Measurements from ENCODE around the gene GNPDA1. TPM values are rescaled to one million over a fixed set of nuclear protein-coding genes. Genes with fewer than 3 reads are reported as not detected.

GNPDA1 gene
- total and polyA plus RNA-seq, 5 experiments from 2014 or later = 27.3 to 51.0 (median 40.9) TPM

DNA sequence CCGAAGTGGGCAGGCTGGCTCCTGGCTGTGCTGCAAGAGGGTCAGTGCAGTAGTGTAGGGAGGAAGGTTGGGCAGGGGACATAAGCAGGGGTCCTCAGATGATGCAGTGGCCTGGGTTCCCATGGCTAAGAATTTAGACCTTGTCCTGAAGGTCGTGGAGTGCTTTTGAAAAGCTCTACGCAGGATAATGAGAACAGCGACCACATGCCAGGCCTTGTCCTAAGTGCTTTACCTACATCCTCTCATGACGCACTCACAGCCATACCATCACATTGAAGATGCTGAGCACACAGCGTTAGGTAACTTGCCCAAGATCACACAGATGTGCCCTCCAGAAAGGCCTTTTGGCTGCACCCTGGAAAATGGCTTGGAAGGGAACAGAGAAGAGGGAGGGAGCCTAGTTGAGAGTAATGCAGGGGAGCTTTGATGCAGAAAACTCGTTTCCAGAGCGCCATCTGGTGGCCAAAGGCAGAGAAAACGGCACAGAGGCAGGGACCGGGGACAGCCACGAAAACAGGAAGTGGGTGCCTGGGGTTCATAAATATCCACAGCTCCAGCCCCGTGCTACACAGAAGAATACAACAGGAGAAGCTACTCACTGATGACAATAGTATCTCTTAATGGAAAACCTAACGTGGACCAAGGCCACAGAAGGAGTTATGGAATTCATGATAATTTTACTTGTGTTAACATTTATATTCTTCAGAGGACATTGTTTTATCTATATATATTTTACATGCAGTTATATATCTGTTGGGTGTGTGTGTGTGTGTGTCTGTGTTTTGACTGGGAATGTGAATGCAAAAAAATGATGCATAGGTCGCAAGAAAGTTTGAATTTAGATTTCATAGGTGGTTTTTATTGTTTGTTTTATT, 52.1 kb downstream of the GNPDA1 start:
- POLR2A ChIA-PET = interaction anchor here (0.6 to 2.7 kb wide), 28 partner anchors 9 to 459 kb away, joined by 3 to 49 read pairs (median 4); partner anchors contain the start of genes DELE1, FCHSD1, HDAC3 and RELL2
- peak overlapping the region; percentile 70 to 96 (median 88) for H3K27ac Mint-ChIP-seq
- DNase-seq = peak; percentile 77 to 94 (median 89)
- H3K4me3 Mint-ChIP-seq = peak overlapping the region; percentile 39 to 72 (median 66)
- H3K4me1 Mint-ChIP-seq = peaks cover 25 to 53% (median 43%) of the 10 kb centered on the region in 4 donors
- no peaks in the 10 kb centered on the region for H3K9me3 Mint-ChIP-seq
- peaks cover 0 to 3% (median 0%) of the 10 kb centered on the region in 3 donors for H3K36me3 Mint-ChIP-seq
- peak; percentile 97 to 98 for ATAC-seq
- no peaks in the 10 kb centered on the region for H3K27me3 Mint-ChIP-seq

DNA sequence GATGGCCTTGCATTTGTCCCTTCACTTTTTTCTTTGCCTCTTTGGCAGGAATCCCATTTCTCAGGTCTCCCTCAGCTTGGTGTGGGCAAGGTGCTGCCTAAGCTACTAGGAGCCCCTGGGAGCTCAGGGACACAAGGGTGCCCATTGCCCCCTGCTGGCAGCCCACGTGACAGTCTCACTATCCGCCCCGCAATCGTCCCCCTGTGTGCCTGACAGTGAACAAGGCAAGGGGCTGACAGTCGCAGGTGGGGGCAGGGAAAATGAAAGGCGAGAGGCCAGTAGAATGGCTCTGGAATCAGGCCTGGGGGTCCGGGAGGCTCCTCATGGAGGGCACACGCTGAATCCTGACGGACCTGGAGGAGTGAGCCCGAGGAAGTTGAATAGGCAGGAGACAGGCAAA, 52.8 kb downstream of the GNPDA1 start:
- H3K27me3 Mint-ChIP-seq = no peaks in the 10 kb centered on the region
- POLR2A ChIA-PET = interaction anchor here (0.6 to 2.7 kb wide), 18 partner anchors 10 to 323 kb away, joined by 3 to 49 read pairs (median 4); partner anchors contain the start of genes DELE1, FCHSD1, HDAC3 and RELL2
- H3K36me3 Mint-ChIP-seq = peaks cover 0 to 3% (median 0%) of the 10 kb centered on the region in 3 donors
- H3K9me3 Mint-ChIP-seq = no peaks in the 10 kb centered on the region
- H3K4me3 Mint-ChIP-seq = peak overlapping the region in 4 of 10 donors; percentile 18 to 63 (median 45)
- peak overlapping the region in 9 of 10 donors; percentile 27 to 92 (median 65) for H3K27ac Mint-ChIP-seq
- DNase-seq (peak in 4 of 10 donors; percentile 14 to 28 (median 21)), ATAC-seq (peak in 1 of 2 donors; percentile 27)
- H3K4me1 Mint-ChIP-seq = peaks cover 25 to 53% (median 43%) of the 10 kb centered on the region in 4 donors

DNA sequence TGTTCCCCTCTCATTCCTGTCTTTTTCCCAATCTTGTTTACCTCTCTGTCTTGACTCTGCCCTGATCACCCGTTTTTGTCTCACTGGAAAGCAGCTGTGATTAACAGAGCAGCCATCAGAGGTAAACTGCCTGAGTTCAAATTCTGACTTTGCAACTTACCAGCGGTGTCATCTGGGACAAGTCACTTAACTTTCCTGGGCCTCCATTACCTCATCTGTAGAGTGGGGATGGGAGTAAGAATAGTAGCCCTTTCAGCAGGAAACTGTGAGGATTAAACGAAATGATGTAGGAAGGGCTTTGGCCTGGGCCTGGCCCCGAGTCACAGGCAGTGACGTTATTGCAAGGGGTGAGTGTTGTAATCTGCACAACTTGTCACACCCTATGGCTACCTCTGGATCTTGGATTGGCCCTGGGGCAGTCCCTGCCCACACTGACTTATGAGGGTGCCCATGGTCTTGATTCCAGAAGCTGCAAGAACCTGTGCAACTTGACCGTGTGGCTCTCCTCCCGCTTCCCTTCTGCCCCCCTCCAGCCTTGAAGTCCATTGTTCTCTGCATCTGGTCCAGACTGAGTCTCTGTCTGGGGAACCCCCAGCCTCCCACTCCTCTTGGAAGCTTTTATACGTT, 54.2 kb downstream of the GNPDA1 start:
- ATAC-seq (no peak), DNase-seq (no peak)
- Mint-ChIP-seq H3K9me3 (no peaks in the 10 kb centered on the region), H3K27me3 (no peaks in the 10 kb centered on the region), H3K4me3 (peak overlapping the region in 5 of 10 donors; percentile 16 to 31 (median 24)), H3K27ac (peak overlapping the region in 9 of 10 donors; percentile 1 to 75 (median 49)), H3K36me3 (peaks cover 0 to 3% (median 0%) of the 10 kb centered on the region in 3 donors), H3K4me1 (peaks cover 25 to 56% (median 43%) of the 10 kb centered on the region in 4 donors)
- POLR2A ChIA-PET = interaction anchor here (0.8 to 3.8 kb wide), 6 partner anchors 10 to 266 kb away, joined by 3 to 29 read pairs (median 8); partner anchors contain the start of genes DELE1 and RNF14

DNA sequence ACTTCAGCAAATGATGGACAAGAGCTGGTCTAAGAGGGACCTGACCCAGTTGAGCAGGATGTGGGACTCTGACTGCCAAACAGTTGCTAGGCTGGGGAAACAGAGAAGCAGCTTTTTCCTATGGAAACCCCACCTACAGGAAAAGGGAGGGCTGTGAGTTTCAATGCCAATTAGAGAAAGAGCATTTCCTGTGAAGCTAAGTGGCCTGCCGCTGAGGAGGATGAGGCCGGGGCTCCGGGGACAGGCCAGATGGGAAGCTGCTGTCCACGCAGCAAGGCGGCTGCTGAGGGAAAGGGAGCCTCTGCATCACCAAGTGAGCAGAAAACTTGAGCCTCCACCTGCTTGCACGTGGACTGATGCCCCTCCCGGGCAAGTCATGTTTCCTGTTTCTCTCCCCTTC, 54.7 kb downstream of the GNPDA1 start, which contains the start of gene PCDH12:
Gene PCDH12, minus strand, starts transcription at position 90 of the 400 bp plus-strand sequence. CDS start 351 bp downstream, outside the sequence.
- no peak for DNase-seq
- Mint-ChIP-seq H3K9me3 (no peaks in the 10 kb centered on the region), H3K4me3 (peak within 1 kb of the TSS in 7 of 10 donors; percentile 1 to 31 (median 23)), H3K27me3 (no peaks in the 10 kb centered on the region), H3K4me1 (peaks cover 25 to 56% (median 43%) of the 10 kb centered on the region in 4 donors), H3K36me3 (peaks cover 0 to 3% (median 0%) of the 10 kb centered on the region in 3 donors), H3K27ac (peak within 1 kb of the TSS in 9 of 10 donors; percentile 11 to 75 (median 52))
- ATAC-seq = no peak
- POLR2A ChIA-PET = interaction anchor here (0.8 to 3.8 kb wide), 6 partner anchors 10 to 366 kb away, joined by 3 to 12 read pairs (median 4); partner anchors contain the start of genes DELE1 and RNF14

DNA sequence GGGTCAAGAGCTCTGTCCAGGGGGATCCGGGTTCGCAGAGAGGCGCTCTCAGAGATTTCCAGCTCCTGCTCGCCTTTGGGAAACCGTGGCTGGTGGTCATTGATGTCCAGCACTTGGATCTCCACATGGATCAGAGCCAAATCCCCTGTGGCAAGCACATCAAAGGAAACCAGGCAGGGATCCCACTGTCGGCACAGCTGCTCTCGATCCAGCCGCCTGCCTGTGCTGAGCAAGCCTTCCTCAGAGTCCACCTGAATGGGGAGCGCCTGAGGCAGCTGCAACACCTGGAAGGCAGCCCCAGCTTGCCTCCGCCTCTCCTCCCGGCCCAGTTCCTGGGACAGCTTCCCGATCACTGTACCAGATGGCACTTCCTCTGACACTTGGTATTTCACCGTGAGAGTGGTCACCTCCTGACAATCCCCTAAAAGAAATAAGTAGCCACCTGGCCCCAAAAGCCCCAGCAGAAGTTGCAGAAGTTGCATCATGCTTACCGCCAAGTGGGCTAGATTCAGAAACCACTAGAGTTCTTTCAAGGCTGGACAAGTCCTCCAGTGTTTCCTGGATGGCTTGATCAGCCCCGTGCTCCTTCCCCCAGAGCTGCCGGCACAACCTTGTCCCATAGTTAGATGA, 55.3 kb downstream of the GNPDA1 start:
- POLR2A ChIA-PET = interaction anchor here (0.6 to 3.8 kb wide), 7 partner anchors 9 to 365 kb away, joined by 3 to 12 read pairs (median 3); partner anchors contain the start of genes DELE1 and RNF14
- DNase-seq (no peak), ATAC-seq (no peak)
- H3K36me3 Mint-ChIP-seq = peaks cover 0 to 3% (median 0%) of the 10 kb centered on the region in 3 donors
- no peaks in the 10 kb centered on the region for H3K27me3 Mint-ChIP-seq
- H3K9me3 Mint-ChIP-seq = no peaks in the 10 kb centered on the region
- no peak overlapping the region for H3K4me3 Mint-ChIP-seq
- H3K27ac Mint-ChIP-seq = peak overlapping the region in 3 of 10 donors; percentile 48 to 54 (median 52)
- H3K4me1 Mint-ChIP-seq = peaks cover 25 to 56% (median 43%) of the 10 kb centered on the region in 4 donors

DNA sequence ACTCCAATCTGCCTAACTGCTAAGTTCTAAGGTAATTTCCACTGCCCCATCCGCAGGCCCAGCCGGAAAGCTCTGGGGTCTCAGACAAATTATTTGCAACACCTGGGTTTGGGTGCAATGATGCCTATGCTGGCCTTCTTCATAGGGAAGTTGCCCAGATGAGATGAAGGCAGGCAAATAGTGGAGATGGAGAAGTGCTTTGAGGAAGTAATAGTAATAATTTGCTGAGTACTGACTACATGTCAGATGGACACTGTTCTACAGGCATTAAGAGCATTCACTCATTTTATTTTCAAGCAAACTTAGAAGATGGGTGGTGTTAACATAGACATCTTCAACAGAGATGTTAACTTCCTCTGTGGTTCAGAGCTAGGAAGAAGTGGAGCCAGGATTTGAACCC, 58.6 kb downstream of the GNPDA1 start:
- Mint-ChIP-seq H3K4me3 (no peak overlapping the region), H3K27me3 (no peaks in the 10 kb centered on the region), H3K27ac (no peak overlapping the region), H3K36me3 (peaks cover 0 to 3% (median 0%) of the 10 kb centered on the region in 3 donors), H3K9me3 (no peaks in the 10 kb centered on the region), H3K4me1 (peaks cover 17 to 37% (median 32%) of the 10 kb centered on the region in 4 donors)
- ATAC-seq (no peak), DNase-seq (no peak)
- POLR2A ChIA-PET = interaction anchor here (1.4 kb wide), 1 partner anchor 15 kb away, joined by 6 read pairs; the partner anchor contains the start of gene RNF14

DNA sequence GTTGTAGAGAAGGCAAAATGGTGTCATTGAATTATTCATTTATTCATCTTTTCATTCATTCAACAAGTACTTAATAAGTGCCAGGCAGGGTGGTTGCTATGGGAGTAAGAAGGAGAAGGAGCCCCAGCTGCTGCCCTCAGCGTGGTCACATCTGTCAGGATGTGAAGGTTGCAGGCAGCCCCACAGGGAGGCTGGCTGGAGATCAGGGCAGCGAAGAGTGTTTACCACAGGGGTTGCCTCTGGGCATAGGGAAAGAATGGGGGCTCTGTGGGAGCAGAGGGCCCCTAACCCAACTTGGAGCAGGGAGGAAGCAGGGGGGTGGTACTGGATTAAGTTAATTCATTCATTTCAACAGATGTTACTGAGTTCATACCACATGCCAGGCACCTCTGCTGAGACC, 60.8 kb downstream of the GNPDA1 start:
- ATAC-seq (no peak), DNase-seq (no peak)
- H3K4me1 Mint-ChIP-seq = peaks cover 8 to 18% (median 15%) of the 10 kb centered on the region in 4 donors
- H3K36me3 Mint-ChIP-seq = peaks cover 0 to 3% (median 0%) of the 10 kb centered on the region in 3 donors
- peak overlapping the region in 3 of 10 donors; percentile 3 to 64 (median 47) for H3K27ac Mint-ChIP-seq
- H3K9me3 Mint-ChIP-seq = no peaks in the 10 kb centered on the region
- no peaks in the 10 kb centered on the region for H3K27me3 Mint-ChIP-seq
- POLR2A ChIA-PET = no interaction called here
- H3K4me3 Mint-ChIP-seq = peak overlapping the region in 3 of 10 donors; percentile 49 to 71 (median 57)

DNA sequence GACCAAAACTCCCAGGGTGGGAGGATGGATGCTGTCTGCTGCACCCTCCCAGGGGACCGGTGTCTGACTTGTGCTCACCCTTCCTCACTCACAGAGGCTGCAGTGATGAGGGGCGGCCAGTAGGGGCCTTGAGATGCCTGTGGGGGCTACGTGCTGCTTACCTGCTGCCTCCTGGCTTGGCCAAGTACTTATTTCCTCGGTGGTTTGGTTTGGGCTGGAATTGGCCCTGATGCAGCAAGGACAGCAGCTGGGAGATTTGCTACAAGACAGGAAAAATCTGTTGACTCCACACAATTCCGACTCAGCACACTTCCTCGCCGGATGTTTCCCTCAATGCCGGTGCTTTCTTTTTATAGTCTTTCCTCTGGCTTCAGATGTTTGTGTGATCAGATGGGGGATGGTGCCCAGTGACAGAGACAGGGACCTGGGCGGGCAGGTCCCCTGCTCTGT, 61.5 kb downstream of the GNPDA1 start:
- H3K4me1 Mint-ChIP-seq = peaks cover 8 to 15% (median 13%) of the 10 kb centered on the region in 4 donors
- no peaks in the 10 kb centered on the region for H3K9me3 Mint-ChIP-seq
- peak overlapping the region in 2 of 10 donors; percentile 46 to 47 for H3K27ac Mint-ChIP-seq
- ATAC-seq (peak; percentile 89 to 96), DNase-seq (peak in 5 of 10 donors; percentile 12 to 36 (median 26))
- POLR2A ChIA-PET = interaction anchor here (0.5 to 1.8 kb wide), 3 partner anchors 9 to 27 kb away, joined by 3 to 6 read pairs (median 4); partner anchors contain the start of gene DELE1
- H3K27me3 Mint-ChIP-seq = no peaks in the 10 kb centered on the region
- peak overlapping the region in 9 of 10 donors; percentile 32 to 74 (median 51) for H3K4me3 Mint-ChIP-seq
- H3K36me3 Mint-ChIP-seq = no peaks in the 10 kb centered on the region

Other genes with a start within 250 kb of the GNPDA1 start
- gene PCDH1, start 134.6 kb downstream of the GNPDA1 start, total RNA-seq = not detected
- 1 to 10 TPM in 1 of 3 donors, under 1 TPM in 1, not detected in 1; 0.06 to 1.3 TPM for gene PCDH1, start 134.6 kb downstream of the GNPDA1 start, polyA plus RNA-seq
- gene DELE1, start 89.2 kb downstream of the GNPDA1 start, total RNA-seq = 10 to 100 TPM; 89.8 to 97.1 TPM
- 10 to 100 TPM; 28.2 to 33.5 (median 31.4) TPM for gene DELE1, start 89.2 kb downstream of the GNPDA1 start, polyA plus RNA-seq
- not detected for gene PCDH12, start 54.8 kb downstream of the GNPDA1 start, total RNA-seq
- gene PCDH12, start 54.8 kb downstream of the GNPDA1 start, polyA plus RNA-seq = under 1 TPM; 0.07 to 0.21 (median 0.07) TPM
- 10 to 100 TPM; 31.3 to 31.6 TPM for gene RNF14, start 43.9 kb downstream of the GNPDA1 start, total RNA-seq
- gene RNF14, start 43.9 kb downstream of the GNPDA1 start, polyA plus RNA-seq = 10 to 100 TPM; 27.4 to 40.1 (median 30.1) TPM
- 100 to 1,000 TPM; 123 to 125 TPM for gene NDFIP1, start 95.8 kb upstream of the GNPDA1 start, total RNA-seq
- gene NDFIP1, start 95.8 kb upstream of the GNPDA1 start, polyA plus RNA-seq = 100 to 1,000 TPM; 102 to 144 (median 127) TPM

Measured in naive thymus-derived CD8-positive, alpha-beta T cell (primary cell).